Measurements from ENCODE around the gene TLCD1.

TLCD1 gene

DNA sequence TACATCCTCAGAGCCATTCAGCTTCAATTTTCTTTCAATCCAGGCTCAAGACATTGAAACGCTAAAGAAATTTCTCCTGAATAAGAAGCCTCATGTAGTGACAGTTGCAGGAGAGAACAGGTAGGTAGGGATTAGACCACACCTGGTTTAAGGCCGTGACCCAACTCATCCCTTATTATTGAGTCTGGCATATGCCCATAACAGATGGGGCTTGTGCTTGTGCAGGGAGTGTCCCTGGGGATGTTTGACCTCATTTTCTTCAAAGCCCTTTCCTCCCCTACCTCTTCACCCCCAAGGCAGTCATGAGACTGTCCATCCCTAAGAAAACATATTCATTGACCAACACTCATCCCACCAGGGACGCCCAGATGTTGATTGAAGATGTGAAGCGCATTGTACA, 39.7 kb downstream of the TLCD1 start:
- DNase-seq (ENCODE audit: low spot score): no peak

DNA sequence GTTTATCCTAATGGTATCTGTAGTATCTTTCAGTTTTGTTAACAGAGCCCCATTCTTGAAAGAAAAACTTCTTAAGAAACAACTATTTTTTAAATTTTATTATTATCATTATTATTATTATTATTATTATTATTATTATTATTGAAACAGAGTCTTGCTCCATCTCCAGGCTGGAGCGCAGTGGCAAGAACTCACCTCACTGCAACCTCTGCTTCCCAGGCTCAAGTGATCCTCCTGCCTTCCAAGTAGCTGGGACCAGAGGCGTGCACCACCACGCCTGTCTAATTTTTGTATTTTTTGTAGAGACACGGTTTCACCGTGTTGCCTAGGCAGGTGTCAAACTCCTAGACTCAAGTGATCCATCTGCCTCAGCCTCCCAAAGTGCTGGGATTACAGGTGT, 40.7 kb downstream of the TLCD1 start:
- DNase-seq (ENCODE audit: low spot score): no peak

DNA sequence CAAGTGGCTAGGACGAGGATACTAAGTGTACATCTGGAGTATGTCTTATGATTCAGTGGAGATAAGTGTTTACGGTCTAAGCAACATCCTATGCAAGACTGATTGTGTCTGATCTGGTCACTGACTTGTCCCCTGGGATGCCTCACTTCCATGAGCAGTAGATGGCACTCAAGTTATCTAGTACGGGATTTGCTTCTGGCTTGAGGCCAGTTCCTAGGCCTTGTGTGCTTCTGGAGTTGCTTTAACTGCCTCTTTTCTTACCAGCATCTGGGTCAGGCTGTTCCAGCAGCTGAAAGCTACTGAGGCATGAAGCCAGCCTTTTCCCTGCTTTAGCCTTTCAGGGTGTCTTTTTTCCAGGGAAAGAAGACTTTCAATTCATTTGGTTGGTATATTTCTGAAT, 41.1 kb downstream of the TLCD1 start:
- DNase-seq (ENCODE audit: low spot score): no peak

DNA sequence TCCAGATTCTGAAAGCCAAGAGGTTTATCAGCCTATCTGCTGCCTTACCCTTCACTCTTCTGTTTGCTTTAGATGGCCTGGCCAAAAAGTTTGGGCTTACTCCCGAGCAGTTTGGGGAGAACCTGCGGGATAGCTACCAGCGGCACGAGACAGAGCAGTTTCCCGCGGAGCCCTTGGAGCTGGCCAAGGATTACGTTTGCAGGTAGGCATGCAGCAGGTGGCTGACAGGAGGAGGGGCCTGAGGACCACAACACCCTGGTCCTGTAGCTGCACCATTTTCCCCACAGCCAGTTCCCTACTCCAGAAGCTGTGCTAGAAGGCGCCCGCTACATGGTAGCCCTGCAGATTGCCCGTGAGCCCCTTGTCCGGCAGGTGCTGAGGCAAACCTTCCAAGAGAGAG, 43.4 kb downstream of the TLCD1 start:
- DNase-seq (ENCODE audit: low spot score): no peak

DNA sequence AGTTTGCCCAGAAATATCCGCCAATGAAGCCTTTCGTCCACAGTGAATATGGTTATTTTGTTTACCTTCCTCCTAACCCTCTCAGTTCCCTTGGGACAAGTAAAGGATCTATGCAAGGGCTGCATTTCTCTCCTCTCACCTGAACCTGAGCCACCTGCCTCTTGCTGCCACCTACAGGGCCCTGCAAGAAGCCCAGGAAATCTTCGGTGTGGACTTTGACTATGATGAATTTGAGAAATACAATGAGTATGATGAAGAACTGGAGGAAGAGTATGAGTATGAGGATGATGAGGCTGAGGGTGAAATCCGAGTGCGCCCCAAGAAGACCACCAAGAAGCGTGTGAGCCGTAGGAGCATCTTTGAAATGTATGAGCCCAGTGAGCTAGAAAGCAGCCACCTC, 50.1 kb downstream of the TLCD1 start:
- DNase-seq (ENCODE audit: low spot score): no peak

DNA sequence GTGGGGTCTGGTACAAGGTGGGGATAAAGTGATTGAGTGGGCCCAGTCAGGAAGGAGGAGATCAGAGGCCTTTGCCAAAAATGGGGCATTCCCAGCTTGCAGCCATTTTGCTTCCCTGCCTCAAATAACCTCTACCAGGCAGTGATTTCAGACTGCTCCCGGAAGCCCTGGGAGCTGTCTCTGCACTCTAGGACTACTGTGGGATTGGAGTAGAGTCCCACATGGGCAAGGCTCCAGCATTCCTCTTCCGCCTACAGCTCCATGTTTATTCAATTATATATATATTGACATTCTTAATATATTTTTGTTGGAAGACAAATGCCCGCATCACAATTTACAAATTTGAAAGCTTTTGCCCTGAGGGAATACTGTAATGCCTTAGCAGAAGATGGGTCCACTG, 50.5 kb downstream of the TLCD1 start:
- no peak for DNase-seq (ENCODE audit: low spot score)

All from COLO829 (cell line).